GM06990 (cell line): ENCODE results near the gene MX1.
"Not testable (repeated sequence)": the region's sequence is repeated elsewhere in the genome, so short reads cannot be mapped to it uniquely, and the experiment has no call there.

Experiments
- DNase-seq: peaks from one replicate; pipeline ENCODE4 v3.0.0-alpha.2; 2011; ENCODE audit not compliant: insufficient read length; ENCODE audit errors: extremely low read depth
- H3K27me3 ChIP-seq: replicated peaks from 2 replicates; pipeline ENCODE4 v1.6.0; 2011; ENCODE audit warnings: low read length; ENCODE audit not compliant: control insufficient read depth, insufficient read depth
- H3K36me3 ChIP-seq: 2 replicates; pipeline ENCODE4 v1.5.1; 2011; ENCODE audit warnings: low read length; ENCODE audit not compliant: control insufficient read depth, insufficient read depth
- H3K4me3 ChIP-seq: replicated peaks from 2 replicates; pipeline ENCODE4 v1.5.1; 2011; ENCODE audit warnings: low read depth, mild to moderate bottlenecking, control low read depth, low read length
- TF ChIP-seq, protein P1 (sequence below): IDR thresholded peaks from 2 replicates; pipeline ENCODE4 v1.5.1; 2011; ENCODE audit warnings: low read length, control low read depth, mild to moderate bottlenecking, inconsistent platforms; ENCODE audit not compliant: insufficient read depth, poor library complexity, severe bottlenecking

Gene MX1

DNA sequence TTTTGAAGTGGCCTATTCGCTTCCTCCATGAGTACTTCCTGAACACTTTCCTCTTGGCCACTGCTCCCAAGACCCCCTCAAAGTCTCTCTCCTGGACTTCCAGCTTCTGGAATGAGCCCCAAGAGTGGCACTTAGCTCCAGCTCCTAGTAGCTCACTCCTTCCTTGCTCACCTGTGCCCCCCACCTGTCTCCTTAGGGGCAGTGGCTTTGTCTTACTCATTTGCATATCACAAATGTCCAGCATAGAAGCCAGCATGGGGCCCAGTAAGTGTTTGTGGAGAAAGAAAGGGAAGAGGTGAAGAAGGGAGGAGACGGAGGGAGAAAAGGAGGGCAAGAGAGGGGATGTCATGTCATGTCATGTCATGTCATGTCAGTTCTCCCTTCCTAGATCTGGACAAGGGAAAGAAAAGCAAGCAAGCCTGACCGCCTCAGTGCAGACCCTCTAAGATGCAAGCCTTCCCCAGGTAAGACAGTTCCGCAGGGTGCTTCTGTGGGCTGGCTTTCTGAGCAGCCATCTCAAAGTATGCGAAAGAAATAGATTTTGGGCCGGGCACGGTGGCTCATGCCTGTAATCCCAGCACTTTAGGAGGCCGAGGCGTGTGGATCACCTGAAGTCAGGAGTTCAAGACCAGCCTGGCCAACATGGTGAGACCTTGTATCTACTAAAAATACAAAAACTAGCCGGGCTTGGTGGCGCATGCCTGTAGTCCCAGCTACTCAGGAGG, 6.9 kb upstream of the MX1 start:
- Histone ChIP-seq H3K36me3 (no peaks in the 10 kb centered on the region), H3K27me3 (no peaks in the 10 kb centered on the region), H3K4me3 (no peak overlapping the region)
- TF ChIP-seq, protein P1, sequence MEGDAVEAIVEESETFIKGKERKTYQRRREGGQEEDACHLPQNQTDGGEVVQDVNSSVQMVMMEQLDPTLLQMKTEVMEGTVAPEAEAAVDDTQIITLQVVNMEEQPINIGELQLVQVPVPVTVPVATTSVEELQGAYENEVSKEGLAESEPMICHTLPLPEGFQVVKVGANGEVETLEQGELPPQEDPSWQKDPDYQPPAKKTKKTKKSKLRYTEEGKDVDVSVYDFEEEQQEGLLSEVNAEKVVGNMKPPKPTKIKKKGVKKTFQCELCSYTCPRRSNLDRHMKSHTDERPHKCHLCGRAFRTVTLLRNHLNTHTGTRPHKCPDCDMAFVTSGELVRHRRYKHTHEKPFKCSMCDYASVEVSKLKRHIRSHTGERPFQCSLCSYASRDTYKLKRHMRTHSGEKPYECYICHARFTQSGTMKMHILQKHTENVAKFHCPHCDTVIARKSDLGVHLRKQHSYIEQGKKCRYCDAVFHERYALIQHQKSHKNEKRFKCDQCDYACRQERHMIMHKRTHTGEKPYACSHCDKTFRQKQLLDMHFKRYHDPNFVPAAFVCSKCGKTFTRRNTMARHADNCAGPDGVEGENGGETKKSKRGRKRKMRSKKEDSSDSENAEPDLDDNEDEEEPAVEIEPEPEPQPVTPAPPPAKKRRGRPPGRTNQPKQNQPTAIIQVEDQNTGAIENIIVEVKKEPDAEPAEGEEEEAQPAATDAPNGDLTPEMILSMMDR: no peak
- DNase-seq: no peak

DNA sequence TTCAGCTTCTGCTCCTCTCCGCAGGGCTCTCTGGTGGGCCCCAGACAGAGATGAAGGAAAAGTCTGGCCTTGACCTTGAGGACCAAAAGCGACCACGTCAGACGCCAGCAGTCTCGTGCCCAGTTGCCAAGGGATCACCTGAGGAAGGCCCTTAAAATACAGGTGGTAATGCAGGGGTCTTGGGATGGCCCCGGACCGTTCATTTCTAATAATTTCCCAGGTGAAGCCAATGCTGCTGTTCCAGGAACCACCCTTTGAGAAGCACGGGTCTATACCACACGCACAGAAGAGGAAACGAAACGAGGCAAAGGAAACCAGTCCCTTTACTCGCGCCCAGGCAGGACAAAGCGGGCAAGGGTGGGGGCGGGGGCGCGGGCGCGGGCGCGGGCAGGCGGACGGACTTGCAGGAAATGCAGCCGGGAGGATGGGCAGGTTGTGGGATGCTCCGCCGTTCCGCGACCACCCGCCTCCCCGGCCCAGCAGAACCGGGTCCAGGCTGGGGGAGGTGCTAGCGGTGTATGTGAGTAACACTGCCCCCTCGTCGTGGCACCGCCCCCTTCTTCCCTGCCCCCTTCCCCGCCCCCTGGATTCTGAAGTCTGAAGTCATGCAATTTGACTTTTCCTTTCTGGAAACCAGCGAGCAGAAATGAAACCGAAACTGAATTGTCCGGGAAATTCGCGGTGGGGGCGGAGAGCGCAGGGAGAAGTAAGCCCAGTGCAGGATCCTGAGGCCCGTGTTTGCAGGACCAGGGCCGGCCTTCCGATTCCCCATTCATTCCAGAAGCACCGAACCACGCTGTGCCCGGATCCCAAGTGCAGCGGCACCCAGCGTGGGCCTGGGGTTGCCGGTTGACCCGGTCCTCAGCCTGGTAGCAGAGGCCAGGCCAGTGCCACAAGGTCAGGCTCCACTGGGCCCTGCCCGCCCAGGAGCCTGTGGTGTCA, 5.8 kb upstream of the MX1 start:
- TF ChIP-seq, protein P1: no peak
- Histone ChIP-seq H3K36me3 (no peaks in the 10 kb centered on the region), H3K27me3 (no peaks in the 10 kb centered on the region), H3K4me3 (peak overlapping the region; percentile 67)
- DNase-seq: peak; percentile 80

DNA sequence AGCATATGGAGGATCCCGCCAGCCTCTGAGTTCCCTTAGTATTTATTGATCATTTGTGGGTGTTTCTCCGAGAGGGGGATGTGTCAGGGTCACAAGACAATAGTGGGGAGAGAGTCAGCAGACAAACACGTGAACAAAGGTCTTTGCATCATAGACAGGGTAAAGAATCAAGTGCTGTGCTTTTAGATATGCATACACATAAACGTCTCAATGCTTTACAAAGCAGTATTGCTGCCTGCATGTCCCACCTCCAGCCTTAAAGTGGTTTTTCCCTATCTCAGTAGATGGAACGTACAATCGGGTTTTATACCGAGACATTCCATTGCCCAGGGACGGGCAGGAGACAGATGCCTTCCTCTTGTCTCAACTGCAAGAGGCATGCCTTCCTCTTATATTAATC, 5.0 kb upstream of the MX1 start:
- not testable (repeated sequence) for H3K36me3 ChIP-seq, H3K4me3 ChIP-seq, DNase-seq, H3K27me3 ChIP-seq

DNA sequence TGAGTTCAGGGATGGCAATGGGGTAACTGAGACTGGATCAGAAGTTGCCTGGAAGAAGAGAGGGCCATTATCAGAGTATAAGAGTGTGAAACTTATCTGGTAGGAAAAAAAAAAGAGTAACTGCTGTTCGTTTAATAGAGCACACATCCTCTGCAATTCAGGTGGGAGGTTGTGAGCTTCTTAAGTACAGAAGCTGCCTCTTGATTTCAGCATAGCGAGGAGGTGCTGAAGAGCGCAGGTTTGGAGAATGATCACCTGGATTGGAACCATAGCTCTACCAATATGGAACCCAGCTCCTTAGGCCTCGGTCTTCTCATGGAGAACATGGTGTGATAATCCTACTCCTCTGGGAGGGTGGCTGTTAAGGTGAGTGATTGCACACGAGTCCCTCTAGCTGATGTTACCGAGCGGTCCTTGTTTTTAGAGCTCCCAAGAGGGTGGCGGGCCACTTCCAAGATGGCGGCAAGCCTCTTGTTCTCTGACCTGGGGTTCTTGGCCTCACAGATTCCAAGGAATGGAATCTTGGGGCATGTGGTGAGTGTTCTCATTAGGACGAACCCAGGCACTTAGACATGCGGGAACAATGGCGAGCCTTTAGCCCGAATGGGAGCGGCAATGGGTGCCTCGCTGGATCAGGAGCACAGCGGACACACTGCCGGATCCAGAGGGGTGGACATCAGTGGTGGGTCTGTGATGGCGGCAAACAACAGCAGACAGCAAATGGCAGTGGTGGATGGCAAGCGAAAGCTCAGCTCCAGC, 3.3 kb upstream of the MX1 start:
- Histone ChIP-seq H3K4me3 (no peak overlapping the region), H3K27me3 (no peaks in the 10 kb centered on the region), H3K36me3 (peaks cover 4% of the 10 kb centered on the region)
- TF ChIP-seq, protein P1: no peak
- no peak for DNase-seq

GRCh38 chr21:41423305-41423636, 2.8 kb upstream of the MX1 start:
- H3K36me3 ChIP-seq, H3K4me3 ChIP-seq, DNase-seq, H3K27me3 ChIP-seq: not testable (repeated sequence)

DNA sequence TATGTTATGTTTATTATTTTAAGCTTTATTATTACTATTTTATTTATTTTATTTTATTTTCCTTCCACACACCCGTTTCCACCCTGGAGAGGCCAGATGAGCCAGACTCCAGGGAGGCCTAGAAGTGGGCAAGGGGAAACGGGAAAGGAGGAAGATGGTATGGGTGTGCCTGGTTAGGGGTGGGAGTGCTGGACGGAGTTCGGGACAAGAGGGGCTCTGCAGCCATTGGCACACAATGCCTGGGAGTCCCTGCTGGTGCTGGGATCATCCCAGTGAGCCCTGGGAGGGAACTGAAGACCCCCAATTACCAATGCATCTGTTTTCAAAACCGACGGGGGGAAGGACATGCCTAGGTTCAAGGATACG, 468 bp upstream of the MX1 start:
- no peak for DNase-seq
- no peaks in the 10 kb centered on the region for H3K27me3 ChIP-seq
- H3K4me3 ChIP-seq: peak overlapping the region; percentile 97
- H3K36me3 ChIP-seq: peaks cover 23% of the 10 kb centered on the region
- TF ChIP-seq, protein P1: no peak
